Upper lobe of left lung (tissue), 6 donors: ENCODE data around the gene SLC32A1. TPM values are rescaled to one million over a fixed set of nuclear protein-coding genes. Genes with fewer than 3 reads are reported as not detected.

ENCODE experiments used
- ATAC-seq, 2 donors: fragments of 200-7000 bp; cut with Tn5 transposase; one replicate each; pipeline ENCODE4 v1.9.1; 2022; ENCODE audit warnings: mild to moderate bottlenecking in 2 of 2, moderate library complexity in 2 of 2; ENCODE audit not compliant: low FRiP score in 2 of 2
- DNase-seq, 2 donors: peaks; one replicate each; pipeline ENCODE4 v3.0.0-alpha.2; 2019 to 2020
- H3K27ac ChIP-seq, 4 donors: fragments of 200-600 bp; sonication (generic); one replicate each; pipeline ENCODE4 v1.5.1; 2016 to 2019
- H3K27me3 ChIP-seq, 4 donors: fragments of 200-600 bp; sonication (generic); one replicate each; pipeline ENCODE4 v1.5.1; 2017 to 2019
- H3K36me3 ChIP-seq, 4 donors: fragments of 200-600 bp; sonication (generic); one replicate each; pipeline ENCODE4 v1.5.1; 2016 to 2019
- H3K4me1 ChIP-seq, 4 donors: fragments of 200-600 bp; sonication (generic); one replicate each; pipeline ENCODE4 v1.5.1; 2018 to 2019
- H3K4me3 ChIP-seq, 4 donors: fragments of 200-600 bp; sonication (generic); one replicate each; pipeline ENCODE4 v1.5.1; 2017 to 2019; ENCODE audit warnings: mild to moderate bottlenecking in 2 of 4, moderate library complexity in 1 of 4
- H3K9me3 ChIP-seq, 4 donors: fragments of 200-600 bp; sonication (generic); one replicate each; pipeline ENCODE4 v1.5.1; 2018 to 2019
- CTCF ChIP-seq, 6 experiments: fragments of 450-650 bp in 4 of 6; fragments of 200-600 bp in 2 of 6; sonication (generic) in 2 of 6; IDR thresholded peaks; one replicate each; pipeline ENCODE4 v1.5.1; 2016 to 2019; ENCODE audit warnings: antibody characterized with exemption in 6 of 6
- EP300 ChIP-seq, 4 donors: sonication (generic); formaldehyde crosslinking; IDR thresholded peaks; one replicate each; pipeline ENCODE4 v1.5.1; 2017; ENCODE audit warnings: antibody characterized with exemption in 4 of 4, control low read depth in 2 of 4
- POLR2A ChIP-seq, 4 donors: fragments of 450-650 bp; IDR thresholded peaks; one replicate each; pipeline ENCODE4 v1.5.1; 2016 to 2017; ENCODE audit warnings: antibody characterized with exemption in 4 of 4, mild to moderate bottlenecking in 2 of 4
- POLR2AphosphoS5 ChIP-seq, 2 donors: sonication (generic); formaldehyde crosslinking; IDR thresholded peaks; one replicate each; pipeline ENCODE4 v1.5.1; 2017; ENCODE audit warnings: antibody characterized with exemption in 2 of 2
- WGBS, 2 donors: methylation state at CpG; one replicate each; pipeline ENCODE4 v1.1.5; 2017 to 2018; 5-methylcytosine and 5-hydroxymethylcytosine counted together
- total RNA-seq, 6 donors: library from RNA; depleted of rRNA in 4 of 6; stranded (reverse); fragments of >200 nt in 4 of 6; gene quantifications; one replicate each; pipeline versions ENCODE4 v1.1.0 to v1.2.1, GENCODE V29; 2016 to 2021
- donor health status: DM: no; HTN: no; CAD: no; lungs with moderate emphysema.
- donor health status: DM: no; HTN: yes; CAD: no; lungs with severe emphysema.

Gene SLC32A1
- total RNA-seq, 6 donors from 2014 or later: not detected

GRCh38 chr20:38724626-38725147, 401 bp downstream of the SLC32A1 start:
- Histone ChIP-seq H3K4me1 (peaks cover 13 to 64% (median 29%) of the 10 kb centered on the region in 4 donors), H3K27ac (no peak overlapping the region), H3K36me3 (no peaks in the 10 kb centered on the region), H3K4me3 (no peak overlapping the region), H3K9me3 (no peaks in the 10 kb centered on the region), H3K27me3 (peaks cover 0 to 75% (median 44%) of the 10 kb centered on the region in 4 donors)
- DNase-seq: peak in 1 of 2 donors; percentile 66
- no peak for ATAC-seq
- no peak for TF ChIP-seq POLR2A (IDR thresholded peaks at IDR 0.05)
- no peak for TF ChIP-seq EP300 (IDR thresholded peaks at IDR 0.05)
- WGBS, 2 donors: 8% methylated on average over 36 of the region's 46 CpGs; no CpG with 5 or more reads in 1 of the 2 donors

GRCh38 chr20:38725148-38725901, 1.0 kb downstream of the SLC32A1 start:
- Histone ChIP-seq H3K36me3 (no peaks in the 10 kb centered on the region), H3K9me3 (no peaks in the 10 kb centered on the region), H3K4me1 (peaks cover 16 to 70% (median 33%) of the 10 kb centered on the region in 4 donors), H3K4me3 (no peak overlapping the region), H3K27ac (no peak overlapping the region), H3K27me3 (peaks cover 0 to 82% (median 50%) of the 10 kb centered on the region in 4 donors)
- ATAC-seq (no peak), DNase-seq (no peak)
- TF ChIP-seq POLR2AphosphoS5 (IDR thresholded peaks at IDR 0.05) (no peak), EP300 (IDR thresholded peaks at IDR 0.05) (no peak), POLR2A (IDR thresholded peaks at IDR 0.05) (no peak), CTCF (IDR thresholded peaks at IDR 0.05) (no peak)
- 5% methylated on average over 30 to 35 of the region's 35 CpGs for WGBS, 2 donors

GRCh38 chr20:38725931-38726803, 1.9 kb downstream of the SLC32A1 start:
- Histone ChIP-seq H3K27me3 (peaks cover 0 to 90% (median 58%) of the 10 kb centered on the region in 4 donors), H3K9me3 (no peaks in the 10 kb centered on the region), H3K27ac (no peak overlapping the region), H3K36me3 (no peaks in the 10 kb centered on the region), H3K4me3 (no peak overlapping the region), H3K4me1 (peaks cover 25 to 78% (median 42%) of the 10 kb centered on the region in 4 donors)
- ATAC-seq: no peak
- whole genome bisulfite sequencing, 2 donors: 11 to 12% methylated on average over 32 to 40 of the region's 53 CpGs
- DNase-seq: peak in 1 of 2 donors; percentile 75
- TF ChIP-seq POLR2A (IDR thresholded peaks at IDR 0.05) (no peak), CTCF (IDR thresholded peaks at IDR 0.05) (peak in 3 of 6 experiments; percentile 20 to 30 (median 26))

- ATAC-seq (no peak), DNase-seq (peak in 1 of 2 donors; percentile 79)
- H3K9me3 ChIP-seq: no peaks in the 10 kb centered on the region
- no peaks in the 10 kb centered on the region for H3K36me3 ChIP-seq
- no peak overlapping the region for H3K4me3 ChIP-seq
- peaks cover 29 to 82% (median 47%) of the 10 kb centered on the region in 4 donors for H3K4me1 ChIP-seq
- 4 to 8% methylated on average over 27 to 43 of the region's 43 CpGs for WGBS, 2 donors
- H3K27ac ChIP-seq: no peak overlapping the region
- H3K27me3 ChIP-seq: peaks cover 0 to 91% (median 60%) of the 10 kb centered on the region in 4 donors
- TF ChIP-seq CTCF (IDR thresholded peaks at IDR 0.05) (no peak), POLR2A (IDR thresholded peaks at IDR 0.05) (no peak), EP300 (IDR thresholded peaks at IDR 0.05) (no peak)
Measured at GRCh38 chr20:38726804-38727606, 2.7 kb downstream of the SLC32A1 start.
